ENCODE measurements around the gene ATRNL1. TPM values are rescaled to one million over a fixed set of nuclear protein-coding genes. Genes with fewer than 3 reads are reported as not detected.

ATRNL1 gene
- polyA plus RNA-seq, 1 donor from 2014 or later: 47.8 TPM

DNA sequence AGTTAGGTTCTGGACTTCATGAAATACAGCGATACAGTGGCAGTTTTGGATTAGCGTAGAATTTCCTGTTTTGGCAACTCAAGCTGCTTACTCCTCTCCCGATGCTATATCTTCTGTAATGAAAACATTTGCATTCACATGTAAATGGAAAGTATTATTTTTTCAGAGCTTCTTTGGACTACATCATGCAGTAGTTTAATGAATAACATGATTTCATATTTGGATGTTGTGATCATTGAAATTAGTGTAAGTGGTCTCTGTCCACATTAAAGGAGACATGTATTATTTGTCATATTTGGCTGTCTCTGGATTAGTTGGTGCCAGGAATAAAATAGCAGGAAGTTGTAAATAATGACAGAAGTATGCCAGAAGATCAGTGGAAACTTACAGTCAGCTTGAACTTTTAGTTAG is 848.2 kb downstream of the ATRNL1 start:
- TF ChIP-seq SMC3 (conservative IDR thresholded peaks at IDR 0.05; ENCODE audit: poor library complexity): no peak
- no peak for TF ChIP-seq RAD21 (conservative IDR thresholded peaks at IDR 0.05)
- no peak for TF ChIP-seq MXI1 (conservative IDR thresholded peaks at IDR 0.05; ENCODE audit: poor library complexity, severe bottlenecking)
- TF ChIP-seq TAF1 (IDR thresholded peaks at IDR 0.05; ENCODE audit: low read depth): no peak
- no peak for TF ChIP-seq EP300 (conservative IDR thresholded peaks at IDR 0.05; ENCODE audit: poor library complexity, severe bottlenecking)
- TF ChIP-seq POLR2AphosphoS5 (IDR thresholded peaks at IDR 0.05): no peak
- no peak for TF ChIP-seq CTCF (IDR thresholded peaks at IDR 0.05; ENCODE audit: poor library complexity, severe bottlenecking)
- TF ChIP-seq EZH2 (IDR thresholded peaks at IDR 0.05; ENCODE audit: borderline replicate concordance, insufficient read depth, low read length, poor library complexity, severe bottlenecking): no peak
- TF ChIP-seq, protein P1, sequence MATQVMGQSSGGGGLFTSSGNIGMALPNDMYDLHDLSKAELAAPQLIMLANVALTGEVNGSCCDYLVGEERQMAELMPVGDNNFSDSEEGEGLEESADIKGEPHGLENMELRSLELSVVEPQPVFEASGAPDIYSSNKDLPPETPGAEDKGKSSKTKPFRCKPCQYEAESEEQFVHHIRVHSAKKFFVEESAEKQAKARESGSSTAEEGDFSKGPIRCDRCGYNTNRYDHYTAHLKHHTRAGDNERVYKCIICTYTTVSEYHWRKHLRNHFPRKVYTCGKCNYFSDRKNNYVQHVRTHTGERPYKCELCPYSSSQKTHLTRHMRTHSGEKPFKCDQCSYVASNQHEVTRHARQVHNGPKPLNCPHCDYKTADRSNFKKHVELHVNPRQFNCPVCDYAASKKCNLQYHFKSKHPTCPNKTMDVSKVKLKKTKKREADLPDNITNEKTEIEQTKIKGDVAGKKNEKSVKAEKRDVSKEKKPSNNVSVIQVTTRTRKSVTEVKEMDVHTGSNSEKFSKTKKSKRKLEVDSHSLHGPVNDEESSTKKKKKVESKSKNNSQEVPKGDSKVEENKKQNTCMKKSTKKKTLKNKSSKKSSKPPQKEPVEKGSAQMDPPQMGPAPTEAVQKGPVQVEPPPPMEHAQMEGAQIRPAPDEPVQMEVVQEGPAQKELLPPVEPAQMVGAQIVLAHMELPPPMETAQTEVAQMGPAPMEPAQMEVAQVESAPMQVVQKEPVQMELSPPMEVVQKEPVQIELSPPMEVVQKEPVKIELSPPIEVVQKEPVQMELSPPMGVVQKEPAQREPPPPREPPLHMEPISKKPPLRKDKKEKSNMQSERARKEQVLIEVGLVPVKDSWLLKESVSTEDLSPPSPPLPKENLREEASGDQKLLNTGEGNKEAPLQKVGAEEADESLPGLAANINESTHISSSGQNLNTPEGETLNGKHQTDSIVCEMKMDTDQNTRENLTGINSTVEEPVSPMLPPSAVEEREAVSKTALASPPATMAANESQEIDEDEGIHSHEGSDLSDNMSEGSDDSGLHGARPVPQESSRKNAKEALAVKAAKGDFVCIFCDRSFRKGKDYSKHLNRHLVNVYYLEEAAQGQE (IDR thresholded peaks at IDR 0.05; ENCODE audit: borderline replicate concordance): no peak
- no peak overlapping the region for H3K4me2 ChIP-seq (ENCODE audit: low read length)

GRCh38 chr10:115942101-115942500 is 848.9 kb downstream of the ATRNL1 start:
- Histone ChIP-seq H3K9me3 (ENCODE audit: low read length) (no peaks in the 10 kb centered on the region), H3K79me2 (replicated peaks; ENCODE audit: insufficient read depth, low read length) (no peaks in the 10 kb centered on the region), H3F3A (ENCODE audit: insufficient read depth, low read length, poor library complexity, severe bottlenecking) (no peaks in the 10 kb centered on the region), H3K4me3 (ENCODE audit: low read length) (no peak overlapping the region), H2AFZ (ENCODE audit: low read depth, low read length) (no peak overlapping the region), H3K9ac (ENCODE audit: low read length) (no peak overlapping the region), H4K20me1 (ENCODE audit: insufficient read depth) (no peaks in the 10 kb centered on the region), H3K4me2 (ENCODE audit: low read length) (no peak overlapping the region), H3K27ac (ENCODE audit: low read length) (no peak overlapping the region), H3K9me2 (ENCODE audit: insufficient read depth, low read length) (no peaks in the 10 kb centered on the region), H3K36me3 (ENCODE audit: insufficient read depth, low read length) (no peaks in the 10 kb centered on the region), H3K27me3 (ENCODE audit: insufficient read depth, low read depth, low read length) (no peaks in the 10 kb centered on the region)
- TF ChIP-seq, protein P1 (IDR thresholded peaks at IDR 0.05; ENCODE audit: borderline replicate concordance): no peak
- TF ChIP-seq RAD21 (conservative IDR thresholded peaks at IDR 0.05): no peak
- TF ChIP-seq EZH2 (IDR thresholded peaks at IDR 0.05; ENCODE audit: borderline replicate concordance, insufficient read depth, low read length, poor library complexity, severe bottlenecking): no peak
- no peak for TF ChIP-seq MXI1 (conservative IDR thresholded peaks at IDR 0.05; ENCODE audit: poor library complexity, severe bottlenecking)
- TF ChIP-seq TAF1 (IDR thresholded peaks at IDR 0.05; ENCODE audit: low read depth): no peak
- TF ChIP-seq EP300 (conservative IDR thresholded peaks at IDR 0.05; ENCODE audit: poor library complexity, severe bottlenecking): no peak
- no peak for TF ChIP-seq CTCF (IDR thresholded peaks at IDR 0.05; ENCODE audit: poor library complexity, severe bottlenecking)
- no peak for TF ChIP-seq SMC3 (conservative IDR thresholded peaks at IDR 0.05; ENCODE audit: poor library complexity)
- TF ChIP-seq POLR2AphosphoS5 (IDR thresholded peaks at IDR 0.05): no peak

More for the DNA sequence above, 848.2 kb downstream of the ATRNL1 start:
- H3K9ac ChIP-seq (ENCODE audit: low read length): no peak overlapping the region
- no peaks in the 10 kb centered on the region for H4K20me1 ChIP-seq (ENCODE audit: insufficient read depth)
- no peaks in the 10 kb centered on the region for H3K79me2 ChIP-seq (replicated peaks; ENCODE audit: insufficient read depth, low read length)
- no peak overlapping the region for H3K4me3 ChIP-seq (ENCODE audit: low read length)
- no peaks in the 10 kb centered on the region for H3K36me3 ChIP-seq (ENCODE audit: insufficient read depth, low read length)
- no peaks in the 10 kb centered on the region for H3F3A ChIP-seq (ENCODE audit: insufficient read depth, low read length, poor library complexity, severe bottlenecking)
- H3K27me3 ChIP-seq (ENCODE audit: insufficient read depth, low read depth, low read length): no peaks in the 10 kb centered on the region
- no peak overlapping the region for H3K27ac ChIP-seq (ENCODE audit: low read length)
- H3K9me2 ChIP-seq (ENCODE audit: insufficient read depth, low read length): no peaks in the 10 kb centered on the region
- H3K9me3 ChIP-seq (ENCODE audit: low read length): no peaks in the 10 kb centered on the region
- H2AFZ ChIP-seq (ENCODE audit: low read depth, low read length): no peak overlapping the region
